Mucosa of rectum (tissue), 2 donors: ENCODE measurements around the gene PDGFA.

ENCODE experiments used
- H3K27ac ChIP-seq, 2 donors: one replicate each; pipeline ENCODE4 v1.7.0; 2013; ENCODE audit warnings: inconsistent platforms in 2 of 2, low read depth in 2 of 2, low read length in 2 of 2
- H3K27me3 ChIP-seq, 2 donors: one replicate each; pipeline ENCODE4 v1.7.0; 2013; ENCODE audit warnings: low read length in 2 of 2; ENCODE audit not compliant: control insufficient read depth in 2 of 2, insufficient read depth in 2 of 2
- H3K36me3 ChIP-seq, 2 donors: one replicate each; pipeline ENCODE4 v1.7.0; 2013; ENCODE audit warnings: low read length in 2 of 2; ENCODE audit not compliant: control insufficient read depth in 2 of 2, insufficient read depth in 2 of 2
- H3K4me1 ChIP-seq, 2 donors: one replicate each; pipeline ENCODE4 v1.7.0; 2013; ENCODE audit warnings: low read length in 2 of 2, mild to moderate bottlenecking in 1 of 2; ENCODE audit not compliant: control insufficient read depth in 2 of 2, insufficient read depth in 2 of 2
- H3K4me3 ChIP-seq, 2 donors: one replicate each; pipeline ENCODE4 v1.7.0; 2013; ENCODE audit warnings: low read length in 2 of 2
- H3K9ac ChIP-seq, 2 donors: one replicate each; pipeline ENCODE4 v1.7.0; 2013; ENCODE audit warnings: low read length in 2 of 2, low read depth in 1 of 2, mild to moderate bottlenecking in 1 of 2
- H3K9me3 ChIP-seq, 2 donors: one replicate each; pipeline ENCODE4 v1.7.0; 2013; ENCODE audit warnings: low read length in 2 of 2; ENCODE audit not compliant: control insufficient read depth in 2 of 2
- donor health status: healthy.
- donor health status: Normal muscosa, but diverticular disease.

Gene PDGFA

GRCh38 chr7:497346-497745 lies 22.3 kb downstream of the PDGFA start:
- no peak overlapping the region for H3K27ac ChIP-seq
- no peaks in the 10 kb centered on the region for H3K9me3 ChIP-seq
- H3K4me3 ChIP-seq: no peak overlapping the region
- H3K4me1 ChIP-seq: peaks cover 4 to 5% of the 10 kb centered on the region in 2 donors
- no peak overlapping the region for H3K9ac ChIP-seq
- H3K36me3 ChIP-seq: peaks cover 32% of the 10 kb centered on the region in 2 donors
- H3K27me3 ChIP-seq: no peaks in the 10 kb centered on the region

- Histone ChIP-seq H3K9ac (no peak overlapping the region), H3K27me3 (no peaks in the 10 kb centered on the region), H3K4me3 (no peak overlapping the region), H3K4me1 (no peaks in the 10 kb centered on the region), H3K27ac (no peak overlapping the region), H3K36me3 (peaks cover 32% of the 10 kb centered on the region in 2 donors), H3K9me3 (no peaks in the 10 kb centered on the region)
Observed at GRCh38 chr7:496528-497295, 22.9 kb downstream of the PDGFA start.

DNA sequence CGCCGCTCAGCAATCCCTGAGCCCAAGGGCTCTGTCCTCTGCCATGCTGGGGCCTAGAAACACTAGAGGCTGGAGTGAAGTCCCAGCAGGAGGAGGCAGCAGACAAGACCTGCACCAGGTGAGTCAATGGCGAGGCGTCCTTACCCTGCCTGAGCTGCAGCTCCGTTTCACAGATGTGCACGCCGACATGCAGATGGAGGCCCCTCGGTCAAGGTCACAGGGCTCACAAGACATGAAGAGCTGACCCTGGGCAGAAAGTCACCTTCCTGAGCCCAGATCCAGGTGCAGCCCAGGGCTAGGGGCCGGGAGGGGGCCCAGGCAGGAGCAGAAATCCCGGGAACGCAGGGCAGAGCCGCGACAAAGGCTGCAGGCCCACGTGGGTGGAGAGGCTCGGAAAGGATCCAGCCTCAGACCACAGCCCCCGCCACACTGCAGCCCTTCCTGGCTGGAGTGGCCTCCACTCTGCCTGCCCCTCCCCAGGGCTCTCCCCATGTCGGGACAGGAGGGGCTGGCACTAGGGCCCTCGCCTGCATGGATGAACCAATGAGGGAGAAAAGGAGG lies 23.8 kb downstream of the PDGFA start:
- Histone ChIP-seq H3K4me1 (no peaks in the 10 kb centered on the region), H3K4me3 (no peak overlapping the region), H3K27me3 (no peaks in the 10 kb centered on the region), H3K9me3 (no peaks in the 10 kb centered on the region), H3K9ac (no peak overlapping the region), H3K36me3 (peaks cover 23 to 30% of the 10 kb centered on the region in 2 donors), H3K27ac (no peak overlapping the region)

DNA sequence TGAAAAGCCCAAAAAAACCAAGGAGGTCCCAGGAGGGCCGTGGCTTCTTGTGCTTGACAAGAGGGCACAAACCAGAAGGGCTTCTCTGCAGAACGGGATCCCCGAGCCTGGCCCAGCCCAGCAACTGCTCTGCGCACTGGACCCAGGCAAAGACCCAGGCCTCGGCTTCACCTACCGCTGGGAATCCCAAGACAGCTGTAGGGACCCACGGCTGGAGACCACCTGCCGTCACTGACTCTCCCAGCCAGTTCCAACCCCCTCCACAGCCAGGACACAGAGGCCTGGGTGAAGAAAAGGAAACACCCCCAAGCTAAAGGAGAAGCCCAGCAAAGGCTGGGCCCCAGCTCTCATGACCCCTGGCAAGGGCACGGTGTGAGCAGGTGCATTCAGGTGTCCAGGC lies 24.3 kb downstream of the PDGFA start:
- H3K27ac ChIP-seq: no peak overlapping the region
- H3K9ac ChIP-seq: no peak overlapping the region

DNA sequence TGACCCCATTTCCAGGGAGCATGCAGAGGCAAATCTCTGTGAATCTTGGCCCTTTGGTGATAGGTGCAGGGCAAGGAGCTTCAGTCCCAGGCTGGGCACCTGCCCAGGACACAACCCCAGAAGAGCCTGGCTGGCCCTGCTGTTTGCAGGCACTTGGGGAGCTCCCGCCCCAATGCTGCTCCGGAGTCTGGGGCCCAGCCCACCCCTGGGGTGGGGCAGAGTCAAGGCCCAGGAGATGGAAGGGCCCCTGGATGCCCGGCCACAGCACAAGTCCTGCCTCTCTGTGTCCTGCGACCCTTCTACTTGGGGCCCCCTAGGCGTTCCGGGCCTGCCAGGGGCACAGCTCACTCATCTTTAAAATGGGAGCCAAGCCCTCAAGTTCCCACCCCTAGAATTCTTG lies 24.7 kb downstream of the PDGFA start:
- no peaks in the 10 kb centered on the region for H3K27me3 ChIP-seq
- no peaks in the 10 kb centered on the region for H3K9me3 ChIP-seq
- H3K9ac ChIP-seq: no peak overlapping the region
- peaks cover 14 to 22% of the 10 kb centered on the region in 2 donors for H3K36me3 ChIP-seq
- no peak overlapping the region for H3K4me3 ChIP-seq
- no peaks in the 10 kb centered on the region for H3K4me1 ChIP-seq
- H3K27ac ChIP-seq: no peak overlapping the region

More for the DNA sequence above, 24.3 kb downstream of the PDGFA start:
- peaks cover 18 to 26% of the 10 kb centered on the region in 2 donors for H3K36me3 ChIP-seq
- no peaks in the 10 kb centered on the region for H3K4me1 ChIP-seq
- no peak overlapping the region for H3K4me3 ChIP-seq
- no peaks in the 10 kb centered on the region for H3K27me3 ChIP-seq
- H3K9me3 ChIP-seq: no peaks in the 10 kb centered on the region

DNA sequence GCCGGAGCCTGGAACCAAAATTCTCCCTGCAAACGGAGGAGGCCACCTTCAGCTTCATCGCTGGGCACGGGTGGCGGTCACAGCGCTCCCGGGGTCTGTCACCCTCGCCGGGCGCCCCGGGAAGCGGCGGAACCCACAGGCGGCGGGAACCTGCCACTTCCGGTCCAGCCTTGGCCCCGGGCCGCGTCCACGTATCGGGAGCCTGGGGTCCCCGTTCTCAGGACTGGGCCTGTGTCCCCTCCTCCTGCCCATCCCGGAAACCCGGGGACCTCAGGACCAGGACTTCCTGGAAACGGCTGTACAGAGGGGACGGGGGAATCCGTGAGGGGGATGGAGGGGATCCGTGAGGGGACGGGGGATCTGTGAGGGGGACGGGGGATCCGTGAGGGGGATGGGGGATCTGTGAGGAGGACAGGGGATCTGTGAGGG lies 25.4 kb downstream of the PDGFA start:
- no peak overlapping the region for H3K27ac ChIP-seq
- no peaks in the 10 kb centered on the region for H3K4me1 ChIP-seq
- no peak overlapping the region for H3K9ac ChIP-seq
- H3K4me3 ChIP-seq: no peak overlapping the region
- peaks cover 10 to 17% of the 10 kb centered on the region in 2 donors for H3K36me3 ChIP-seq
- H3K9me3 ChIP-seq: no peaks in the 10 kb centered on the region
- no peaks in the 10 kb centered on the region for H3K27me3 ChIP-seq

GRCh38 chr7:493661-494251 lies 25.9 kb downstream of the PDGFA start:
- Histone ChIP-seq H3K9me3 (no peaks in the 10 kb centered on the region), H3K4me1 (no peaks in the 10 kb centered on the region), H3K9ac (no peak overlapping the region), H3K36me3 (peaks cover 7 to 12% of the 10 kb centered on the region in 2 donors), H3K27ac (no peak overlapping the region), H3K27me3 (no peaks in the 10 kb centered on the region), H3K4me3 (no peak overlapping the region)

GRCh38 chr7:492714-493065 lies 27.0 kb downstream of the PDGFA start:
- Histone ChIP-seq H3K27me3 (no peaks in the 10 kb centered on the region), H3K4me1 (no peaks in the 10 kb centered on the region), H3K4me3 (no peak overlapping the region), H3K36me3 (peaks cover 4 to 7% of the 10 kb centered on the region in 2 donors), H3K9me3 (no peaks in the 10 kb centered on the region), H3K27ac (no peak overlapping the region), H3K9ac (no peak overlapping the region)

DNA sequence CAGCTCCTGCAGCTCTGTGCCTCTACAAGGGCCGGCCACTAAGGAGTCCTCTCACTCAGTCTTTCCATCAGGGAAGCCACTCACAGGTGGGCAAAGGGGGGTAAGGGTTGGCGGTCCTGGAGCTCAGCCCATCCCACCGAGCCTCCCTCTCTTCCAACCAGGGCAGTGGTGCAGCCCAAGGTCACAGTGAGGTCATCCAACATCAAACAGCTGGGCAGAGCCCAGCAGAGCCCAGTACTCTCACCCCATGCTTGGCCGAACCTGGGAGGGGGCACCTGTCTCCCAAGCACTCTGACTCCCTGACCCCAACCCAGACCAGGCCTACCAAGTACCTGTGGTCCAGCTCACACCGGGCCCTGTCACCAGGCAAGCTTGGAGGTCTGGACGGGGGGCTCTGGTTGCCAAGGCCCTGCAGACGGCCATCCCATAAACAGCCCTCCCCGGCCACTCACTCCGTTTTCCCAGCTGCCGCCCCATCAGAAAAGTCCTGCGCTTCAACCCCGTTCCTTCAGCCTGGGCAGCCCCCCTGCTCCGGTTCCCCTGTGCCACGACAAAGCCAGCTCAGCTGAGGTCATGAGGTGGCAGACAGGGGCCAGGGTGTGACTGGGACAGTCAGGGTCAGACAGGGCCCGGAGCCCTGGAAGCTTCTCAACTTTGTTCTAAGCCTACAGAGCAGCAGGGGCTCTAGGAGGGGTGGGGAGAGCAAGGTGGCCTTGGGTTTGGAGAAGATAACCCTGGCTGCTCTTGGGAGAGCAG lies 27.5 kb downstream of the PDGFA start:
- H3K27ac ChIP-seq: no peak overlapping the region
- H3K36me3 ChIP-seq: peaks cover 0 to 7% of the 10 kb centered on the region in 2 donors
- no peaks in the 10 kb centered on the region for H3K9me3 ChIP-seq
- no peaks in the 10 kb centered on the region for H3K27me3 ChIP-seq
- H3K4me1 ChIP-seq: no peaks in the 10 kb centered on the region
- no peak overlapping the region for H3K4me3 ChIP-seq
- H3K9ac ChIP-seq: no peak overlapping the region
